ENCODE measurements around the gene KLK10.

Gene KLK10

GRCh38 chr19:51012661-51013190, 6.8 kb downstream of the KLK10 start:
- TF ChIP-seq CTCF (IDR thresholded peaks at IDR 0.05; ENCODE audit: low read depth, low read length, missing control alignments) = no peak

GRCh38 chr19:51010066-51010795, 9.3 kb downstream of the KLK10 start:
- H3K4me3 ChIP-seq (replicated peaks; ENCODE audit: low read depth, low read length) = no peak overlapping the region
- no peak for DNase-seq (ENCODE audit: extremely low read depth, low read depth)
- no peak for TF ChIP-seq CTCF (IDR thresholded peaks at IDR 0.05; ENCODE audit: low read depth, low read length, missing control alignments)

More at GRCh38 chr19:51012661-51013190, 6.8 kb downstream of the KLK10 start:
- no peak overlapping the region for H3K4me3 ChIP-seq (replicated peaks; ENCODE audit: low read depth, low read length)
- no peak for DNase-seq (ENCODE audit: extremely low read depth, low read depth)

GRCh38 chr19:51009061-51009891, 10.2 kb downstream of the KLK10 start:
- no peak overlapping the region for H3K4me3 ChIP-seq (replicated peaks; ENCODE audit: low read depth, low read length)
- no peak for TF ChIP-seq CTCF (IDR thresholded peaks at IDR 0.05; ENCODE audit: low read depth, low read length, missing control alignments)
- DNase-seq (ENCODE audit: extremely low read depth, low read depth) = no peak

- no peak overlapping the region for H3K4me3 ChIP-seq (replicated peaks; ENCODE audit: low read depth, low read length)
- no peak for TF ChIP-seq CTCF (IDR thresholded peaks at IDR 0.05; ENCODE audit: low read depth, low read length, missing control alignments)
Measured at GRCh38 chr19:51007488-51007887, 12.0 kb downstream of the KLK10 start.

GRCh38 chr19:51006406-51006805, 13.1 kb downstream of the KLK10 start:
- no peak for DNase-seq (ENCODE audit: extremely low read depth, low read depth)
- no peak overlapping the region for H3K4me3 ChIP-seq (replicated peaks; ENCODE audit: low read depth, low read length)
- TF ChIP-seq CTCF (IDR thresholded peaks at IDR 0.05; ENCODE audit: low read depth, low read length, missing control alignments) = no peak

More at GRCh38 chr19:51007488-51007887, 12.0 kb downstream of the KLK10 start:
- no peak for DNase-seq (ENCODE audit: extremely low read depth, low read depth)

GRCh38 chr19:51005248-51005647, 14.3 kb downstream of the KLK10 start:
- no peak for DNase-seq (ENCODE audit: extremely low read depth, low read depth)
- no peak overlapping the region for H3K4me3 ChIP-seq (replicated peaks; ENCODE audit: low read depth, low read length)
- TF ChIP-seq CTCF (IDR thresholded peaks at IDR 0.05; ENCODE audit: low read depth, low read length, missing control alignments) = no peak

All from HFF-Myc (cell line).